Measurements from ENCODE around the gene PITX3.
"Not testable (repeated sequence)": the region's sequence is repeated elsewhere in the genome, so short reads cannot be mapped to it uniquely, and the experiment has no call there.

Gene PITX3

DNA sequence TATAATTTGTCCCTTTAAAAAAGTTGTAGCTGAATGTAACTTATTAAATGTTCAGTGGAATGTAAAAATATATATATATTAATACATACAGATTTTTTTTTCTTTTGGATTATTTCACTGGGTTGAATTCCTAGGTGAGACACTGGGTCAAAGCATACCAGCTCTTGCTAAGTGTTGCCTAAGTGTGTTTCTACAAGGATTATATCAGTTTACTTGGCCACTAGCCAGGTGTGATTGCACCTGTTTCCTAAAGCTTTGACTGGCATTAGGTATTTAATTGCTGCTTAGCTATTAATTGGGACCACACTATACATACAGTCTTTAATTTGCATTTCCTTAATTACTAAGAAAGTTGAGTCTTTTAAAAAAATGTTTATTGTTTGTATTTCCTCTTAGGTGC lies 20.7 kb downstream of the PITX3 start:
- no peak overlapping the region for H3K4me3 ChIP-seq (ENCODE audit: low read depth, low read length)
- no peak for DNase-seq (ENCODE audit: low read depth)
- TF ChIP-seq, protein P1, sequence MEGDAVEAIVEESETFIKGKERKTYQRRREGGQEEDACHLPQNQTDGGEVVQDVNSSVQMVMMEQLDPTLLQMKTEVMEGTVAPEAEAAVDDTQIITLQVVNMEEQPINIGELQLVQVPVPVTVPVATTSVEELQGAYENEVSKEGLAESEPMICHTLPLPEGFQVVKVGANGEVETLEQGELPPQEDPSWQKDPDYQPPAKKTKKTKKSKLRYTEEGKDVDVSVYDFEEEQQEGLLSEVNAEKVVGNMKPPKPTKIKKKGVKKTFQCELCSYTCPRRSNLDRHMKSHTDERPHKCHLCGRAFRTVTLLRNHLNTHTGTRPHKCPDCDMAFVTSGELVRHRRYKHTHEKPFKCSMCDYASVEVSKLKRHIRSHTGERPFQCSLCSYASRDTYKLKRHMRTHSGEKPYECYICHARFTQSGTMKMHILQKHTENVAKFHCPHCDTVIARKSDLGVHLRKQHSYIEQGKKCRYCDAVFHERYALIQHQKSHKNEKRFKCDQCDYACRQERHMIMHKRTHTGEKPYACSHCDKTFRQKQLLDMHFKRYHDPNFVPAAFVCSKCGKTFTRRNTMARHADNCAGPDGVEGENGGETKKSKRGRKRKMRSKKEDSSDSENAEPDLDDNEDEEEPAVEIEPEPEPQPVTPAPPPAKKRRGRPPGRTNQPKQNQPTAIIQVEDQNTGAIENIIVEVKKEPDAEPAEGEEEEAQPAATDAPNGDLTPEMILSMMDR (IDR thresholded peaks at IDR 0.05; ENCODE audit: low read depth, low read length, missing control alignments): no peak

DNA sequence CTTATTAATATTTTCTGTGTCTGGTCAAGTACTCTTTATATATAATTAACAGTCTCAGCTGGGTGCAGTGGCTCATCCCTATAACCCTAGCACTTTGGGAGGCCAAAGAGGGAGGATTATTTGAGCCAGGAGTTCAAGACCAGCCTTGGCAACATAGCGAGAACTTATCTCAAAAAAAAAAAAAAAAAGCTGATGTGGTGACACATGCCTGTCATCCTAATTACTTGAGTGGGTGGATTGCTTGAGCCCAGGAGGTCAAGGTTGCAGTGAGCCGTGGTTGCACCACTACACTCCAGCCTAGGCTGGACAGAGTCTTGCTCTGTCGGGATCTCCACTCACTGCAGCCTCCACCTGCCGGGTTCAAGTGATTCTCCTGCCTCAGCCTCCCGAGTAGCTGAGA lies 21.9 kb downstream of the PITX3 start:
- TF ChIP-seq, protein P1 (IDR thresholded peaks at IDR 0.05; ENCODE audit: low read depth, low read length, missing control alignments): no peak
- no peak for DNase-seq (ENCODE audit: low read depth)
- no peak overlapping the region for H3K4me3 ChIP-seq (ENCODE audit: low read depth, low read length)

DNA sequence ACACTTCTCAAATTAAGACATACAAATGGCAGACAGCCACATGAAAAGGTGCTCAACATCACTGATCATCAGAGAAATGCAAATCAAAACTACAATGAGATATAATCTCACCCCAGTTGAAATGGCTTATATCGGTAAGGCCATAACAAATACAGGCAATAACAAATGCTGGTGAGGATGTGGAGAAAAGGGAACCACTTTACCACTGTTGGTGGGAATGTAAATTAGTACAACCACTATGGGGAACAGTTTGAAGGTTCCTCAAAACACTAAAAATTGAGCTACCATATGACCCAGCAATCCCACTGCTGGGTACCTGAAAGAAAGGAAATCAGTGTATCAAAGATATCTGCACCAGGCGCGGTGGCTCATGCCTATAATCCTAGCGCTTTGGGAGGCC lies 27.7 kb downstream of the PITX3 start:
- not testable (repeated sequence) for DNase-seq (ENCODE audit: low read depth); H3K4me3 ChIP-seq (ENCODE audit: low read depth, low read length)

DNA sequence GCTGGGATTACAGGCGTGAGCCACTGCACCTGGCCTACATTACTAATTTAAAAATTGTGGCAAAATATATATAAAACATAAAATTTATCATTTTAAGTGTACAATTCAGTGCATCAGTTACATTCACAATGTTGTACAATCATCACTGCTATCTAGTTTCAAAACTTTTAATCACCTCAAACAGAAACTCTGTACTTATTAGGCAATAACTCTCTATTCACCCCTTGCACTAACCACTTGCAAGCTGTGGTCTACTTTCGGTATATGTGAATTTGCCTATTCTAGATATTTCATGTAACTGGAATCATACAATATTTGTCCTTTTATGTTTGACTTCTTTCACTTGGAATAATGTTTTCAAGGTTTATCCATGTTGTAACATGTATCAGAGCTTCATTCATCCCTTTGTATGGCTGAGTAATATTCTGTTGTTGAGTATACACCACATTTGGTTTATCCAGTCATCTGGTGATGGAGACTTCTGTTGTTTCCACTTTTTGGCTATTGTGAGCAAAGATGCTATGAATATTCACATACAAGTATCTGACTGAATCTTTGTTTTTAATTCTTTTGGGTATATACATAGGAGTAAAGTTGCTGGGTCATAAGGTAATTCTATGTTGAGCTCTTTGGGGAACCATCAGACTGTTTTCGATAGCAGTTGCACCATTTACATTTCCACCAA lies 29.6 kb downstream of the PITX3 start:
- no peak for DNase-seq (ENCODE audit: low read depth)
- TF ChIP-seq, protein P1 (IDR thresholded peaks at IDR 0.05; ENCODE audit: low read depth, low read length, missing control alignments): no peak

DNA sequence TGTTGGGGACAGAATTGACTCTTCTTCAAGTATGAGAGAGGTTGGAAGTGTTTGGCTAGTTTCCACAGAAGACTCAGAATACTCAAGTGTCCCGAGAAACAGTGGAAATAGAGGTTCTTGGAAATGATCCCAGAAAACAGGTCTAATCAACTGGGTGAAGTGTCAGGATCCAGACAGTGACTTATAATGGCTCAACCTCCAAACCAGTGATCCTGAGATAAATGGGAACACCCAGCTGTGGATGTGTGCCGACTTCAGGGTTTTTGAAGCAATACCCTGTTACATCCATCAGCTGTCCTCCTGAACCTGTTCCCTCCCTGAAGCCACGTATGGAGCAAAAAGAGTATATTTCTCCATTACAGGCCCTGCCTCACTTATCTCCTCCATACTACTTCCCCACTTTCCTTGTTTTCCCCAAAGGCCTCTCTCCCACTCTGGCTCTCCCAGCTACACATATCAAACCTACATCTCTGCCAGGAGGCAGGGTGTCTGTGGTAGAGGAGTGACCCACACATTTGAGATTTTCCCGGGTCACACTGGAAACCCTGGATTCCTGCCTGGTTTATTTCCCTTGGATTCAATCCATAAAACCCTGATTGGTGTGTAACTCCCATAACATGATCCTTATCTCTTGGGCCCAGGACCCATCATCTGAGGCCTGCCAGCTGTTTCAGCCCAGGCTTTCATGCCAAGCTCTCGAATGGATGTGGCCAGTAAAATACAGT lies 32.8 kb downstream of the PITX3 start:
- H3K4me3 ChIP-seq (ENCODE audit: low read depth, low read length): no peak overlapping the region
- DNase-seq (ENCODE audit: low read depth): no peak
- TF ChIP-seq, protein P1 (IDR thresholded peaks at IDR 0.05; ENCODE audit: low read depth, low read length, missing control alignments): no peak

More for the DNA sequence above, 29.6 kb downstream of the PITX3 start:
- no peak overlapping the region for H3K4me3 ChIP-seq (ENCODE audit: low read depth, low read length)

DNA sequence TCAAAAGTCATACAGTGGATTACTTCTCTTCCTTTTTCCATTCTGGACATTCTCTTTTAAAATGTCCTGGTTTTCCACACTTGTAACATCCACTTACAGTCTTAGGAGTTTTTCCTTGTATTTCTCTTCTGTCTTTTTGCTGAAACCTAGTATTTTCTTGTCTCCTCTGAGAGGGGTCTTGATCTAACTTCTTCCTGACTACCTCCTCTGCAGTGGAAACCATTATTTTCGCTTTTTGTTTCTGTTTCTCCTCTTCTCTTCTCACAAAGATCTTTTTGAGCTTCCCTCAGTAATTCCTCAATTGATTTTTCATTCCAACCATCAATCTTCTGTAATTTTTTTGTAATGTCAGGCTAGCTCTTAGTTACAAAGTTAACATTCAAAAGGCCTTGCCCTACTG lies 38.9 kb downstream of the PITX3 start:
- TF ChIP-seq, protein P1 (IDR thresholded peaks at IDR 0.05; ENCODE audit: low read depth, low read length, missing control alignments): no peak
- no peak for DNase-seq (ENCODE audit: low read depth)
- H3K4me3 ChIP-seq (ENCODE audit: low read depth, low read length): no peak overlapping the region

DNA sequence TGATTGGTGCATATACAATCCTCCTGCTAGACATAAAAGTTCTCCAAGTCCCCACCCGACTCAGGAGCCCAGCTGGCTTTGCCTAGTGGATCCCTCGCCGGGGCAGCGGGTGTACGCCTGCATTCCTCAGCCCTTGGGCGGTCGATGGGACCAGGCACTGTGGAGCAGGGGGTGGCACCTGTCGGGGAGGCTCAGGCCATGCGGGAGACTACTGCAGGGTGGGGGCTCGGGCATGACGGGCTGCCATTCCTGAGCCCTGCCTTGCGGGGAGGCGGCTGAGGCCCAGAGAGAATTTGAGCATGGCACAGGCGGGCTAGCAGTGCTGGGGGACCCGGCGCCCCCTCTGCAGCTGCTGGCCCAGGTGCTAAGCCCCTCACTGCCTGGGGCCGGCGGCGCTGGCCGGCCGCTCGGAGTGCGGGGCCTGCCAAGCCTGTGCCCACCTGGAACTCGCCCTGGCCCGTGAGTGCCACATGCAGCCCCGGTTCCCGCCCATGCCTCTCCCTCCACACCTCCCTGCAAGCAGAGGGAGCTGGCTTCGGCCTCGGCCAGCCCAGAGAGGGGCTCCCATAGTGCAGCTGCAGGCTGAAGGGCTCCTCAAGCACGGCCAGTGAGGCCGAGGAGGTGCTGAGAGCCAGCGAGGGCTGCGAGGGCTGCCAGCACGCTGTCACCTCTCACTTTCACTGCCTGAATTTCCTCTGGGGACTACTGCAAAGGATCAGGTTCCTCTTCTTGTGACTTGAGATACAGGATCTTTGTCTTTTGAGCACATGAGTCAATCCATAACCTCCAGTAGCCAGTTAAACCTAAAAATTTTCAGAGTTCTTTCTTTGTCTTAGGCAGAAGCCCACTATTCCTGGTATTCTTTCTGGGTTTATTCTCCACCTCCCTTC lies 40.3 kb downstream of the PITX3 start:
- DNase-seq (ENCODE audit: low read depth): no peak
- TF ChIP-seq, protein P1 (IDR thresholded peaks at IDR 0.05; ENCODE audit: low read depth, low read length, missing control alignments): no peak
- no peak overlapping the region for H3K4me3 ChIP-seq (ENCODE audit: low read depth, low read length)

Measured in GM12864 (cell line).